GM10266 (cell line): ENCODE data around the gene SPEF2.

Experiments used
- DNase-seq: peaks from one replicate; pipeline ENCODE4 v3.0.0; 2012; ENCODE audit errors: extremely low spot score
- CTCF ChIP-seq: IDR thresholded peaks from 2 replicates; pipeline ENCODE4 v1.5.1; 2012; ENCODE audit warnings: mild to moderate bottlenecking, low read depth; ENCODE audit not compliant: control insufficient read depth, insufficient read depth; ENCODE audit errors: missing control alignments

The SPEF2 gene, protein sequence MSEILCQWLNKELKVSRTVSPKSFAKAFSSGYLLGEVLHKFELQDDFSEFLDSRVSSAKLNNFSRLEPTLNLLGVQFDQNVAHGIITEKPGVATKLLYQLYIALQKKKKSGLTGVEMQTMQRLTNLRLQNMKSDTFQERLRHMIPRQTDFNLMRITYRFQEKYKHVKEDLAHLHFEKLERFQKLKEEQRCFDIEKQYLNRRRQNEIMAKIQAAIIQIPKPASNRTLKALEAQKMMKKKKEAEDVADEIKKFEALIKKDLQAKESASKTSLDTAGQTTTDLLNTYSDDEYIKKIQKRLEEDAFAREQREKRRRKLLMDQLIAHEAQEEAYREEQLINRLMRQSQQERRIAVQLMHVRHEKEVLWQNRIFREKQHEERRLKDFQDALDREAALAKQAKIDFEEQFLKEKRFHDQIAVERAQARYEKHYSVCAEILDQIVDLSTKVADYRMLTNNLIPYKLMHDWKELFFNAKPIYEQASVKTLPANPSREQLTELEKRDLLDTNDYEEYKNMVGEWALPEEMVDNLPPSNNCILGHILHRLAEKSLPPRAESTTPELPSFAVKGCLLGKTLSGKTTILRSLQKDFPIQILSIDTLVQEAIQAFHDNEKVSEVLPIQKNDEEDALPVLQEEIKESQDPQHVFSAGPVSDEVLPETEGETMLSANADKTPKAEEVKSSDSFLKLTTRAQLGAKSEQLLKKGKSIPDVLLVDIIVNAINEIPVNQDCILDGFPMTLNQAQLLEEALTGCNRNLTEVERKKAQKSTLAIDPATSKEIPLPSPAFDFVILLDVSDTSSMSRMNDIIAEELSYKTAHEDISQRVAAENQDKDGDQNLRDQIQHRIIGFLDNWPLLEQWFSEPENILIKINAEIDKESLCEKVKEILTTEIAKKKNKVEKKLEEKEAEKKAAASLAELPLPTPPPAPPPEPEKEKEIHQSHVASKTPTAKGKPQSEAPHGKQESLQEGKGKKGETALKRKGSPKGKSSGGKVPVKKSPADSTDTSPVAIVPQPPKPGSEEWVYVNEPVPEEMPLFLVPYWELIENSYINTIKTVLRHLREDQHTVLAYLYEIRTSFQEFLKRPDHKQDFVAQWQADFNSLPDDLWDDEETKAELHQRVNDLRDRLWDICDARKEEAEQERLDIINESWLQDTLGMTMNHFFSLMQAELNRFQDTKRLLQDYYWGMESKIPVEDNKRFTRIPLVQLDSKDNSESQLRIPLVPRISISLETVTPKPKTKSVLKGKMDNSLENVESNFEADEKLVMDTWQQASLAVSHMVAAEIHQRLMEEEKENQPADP (N-terminal part only)

GRCh38 chr5:35617435-35618303 lies at the start of gene SPEF2:
Gene SPEF2, plus strand, starts transcription at chr5:35617863. Its CDS starts 135 bp downstream, at chr5:35617998.
- DNase-seq = peak; percentile 65
- peak; percentile 91 for TF ChIP-seq CTCF

DNA sequence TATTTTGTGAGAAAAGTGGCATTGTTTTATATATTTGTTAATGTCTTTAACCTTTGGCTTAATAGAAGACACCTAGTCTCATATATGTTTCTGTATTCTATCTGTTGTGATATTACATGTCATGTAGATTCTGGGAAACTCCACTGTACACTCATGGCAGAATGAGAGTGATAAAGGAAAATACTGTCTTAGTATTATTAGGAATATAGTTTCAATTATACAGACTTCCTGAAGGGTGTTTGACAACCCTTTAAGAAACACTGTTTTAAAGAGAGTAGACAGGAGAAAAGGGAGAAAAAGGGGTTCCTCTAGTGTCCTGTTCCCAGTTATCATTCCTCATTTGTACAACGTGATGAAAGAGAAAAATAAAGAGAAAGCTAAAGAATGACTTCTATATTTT lies 42.1 kb upstream of the SPEF2 start:
- no peak for TF ChIP-seq CTCF
- no peak for DNase-seq

- no peak for DNase-seq
- TF ChIP-seq CTCF = no peak
These were observed 30.2 kb upstream of the SPEF2 start for GRCh38 chr5:35587419-35587818.

DNA sequence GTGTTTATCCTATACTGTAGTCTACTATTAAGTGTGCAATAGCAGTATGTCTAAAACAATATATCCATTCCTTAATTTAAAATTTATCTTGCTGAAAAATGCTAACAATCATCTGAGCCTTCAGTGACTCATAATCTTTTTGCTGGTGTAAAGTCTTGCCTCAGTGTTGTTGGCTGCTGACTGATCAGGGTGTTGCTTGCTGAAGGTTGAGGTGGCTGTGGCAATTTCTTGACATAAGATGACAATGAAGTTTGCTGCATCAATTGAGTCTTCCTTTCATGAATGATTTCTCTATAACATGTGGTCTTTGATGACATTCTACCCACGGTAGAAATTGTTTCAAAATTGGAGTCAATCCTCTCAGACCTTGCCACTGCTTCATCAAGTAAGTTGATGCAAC lies 24.3 kb upstream of the SPEF2 start:
- DNase-seq = no peak
- TF ChIP-seq CTCF = no peak

DNA sequence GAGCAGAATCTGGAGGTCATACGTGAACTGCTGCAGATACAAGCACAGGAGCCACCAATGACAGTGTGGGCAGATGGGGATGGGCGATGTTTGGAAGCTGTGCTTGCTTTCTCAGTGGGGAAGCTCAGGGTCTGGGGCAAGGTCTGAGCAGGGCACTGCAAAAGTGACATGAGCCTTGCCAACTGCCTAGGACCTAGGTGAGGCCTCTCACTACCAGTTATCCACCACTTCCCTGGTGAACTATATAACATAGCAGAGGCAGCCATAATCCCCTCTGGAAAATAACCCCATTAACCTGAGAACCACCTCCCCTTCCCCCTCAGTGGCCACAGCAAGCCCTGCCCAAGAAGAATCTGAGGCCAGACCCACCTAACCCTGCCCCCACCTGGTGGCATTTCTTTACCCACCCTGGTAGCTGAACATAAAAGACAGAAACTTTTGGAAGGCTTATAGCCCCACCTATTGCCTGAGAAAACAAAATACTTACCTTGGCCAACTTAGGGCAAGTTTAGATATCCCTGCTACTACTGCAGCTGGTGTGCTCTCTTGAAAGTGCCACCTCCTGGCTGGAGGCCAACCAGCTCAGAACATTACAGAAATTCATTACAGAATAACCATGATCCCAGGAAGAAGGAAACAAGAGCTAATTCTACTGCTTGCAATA lies 18.8 kb upstream of the SPEF2 start:
- no peak for DNase-seq
- peak; percentile 10 for TF ChIP-seq CTCF

DNA sequence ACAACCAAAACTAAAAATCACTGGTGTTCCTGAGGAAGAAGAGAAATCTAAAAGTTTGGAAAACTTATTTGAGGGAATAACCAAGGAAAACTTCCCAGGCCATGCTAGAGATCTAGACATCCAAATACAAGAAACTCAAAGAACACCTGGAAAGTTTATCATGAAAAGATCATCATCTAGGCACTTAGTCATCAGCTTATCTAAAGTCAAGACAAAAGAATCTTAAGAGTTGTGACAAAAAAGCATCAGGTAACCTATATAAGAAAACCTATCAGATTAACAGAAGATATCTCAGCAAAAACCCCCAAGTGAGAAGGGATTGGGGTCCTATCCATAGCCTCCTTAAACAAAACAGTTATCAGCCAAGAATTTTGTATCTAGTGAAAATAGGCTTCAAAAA lies 17.1 kb upstream of the SPEF2 start:
- DNase-seq = no peak
- no peak for TF ChIP-seq CTCF
